Subcutaneous abdominal adipose tissue (tissue), 5 donors: Measurements from ENCODE around the gene GPR137B.
"Not testable (repeated sequence)": the region's sequence is repeated elsewhere in the genome, so short reads cannot be mapped to it uniquely, and the experiment has no call there.

Experiments used
- H3K27ac ChIP-seq: one replicate; pipeline ENCODE4 v1.7.0; 2013; ENCODE audit warnings: low read depth, mild to moderate bottlenecking, inconsistent platforms, low read length, moderate library complexity
- H3K27me3 ChIP-seq, 5 donors: one replicate each; pipeline ENCODE4 v1.7.0; 2013; ENCODE audit warnings: low read length in 5 of 5, inconsistent platforms in 1 of 5; ENCODE audit not compliant: control insufficient read depth in 5 of 5, insufficient read depth in 4 of 5
- H3K36me3 ChIP-seq, 5 donors: one replicate each; pipeline ENCODE4 v1.7.0; 2013; ENCODE audit warnings: low read length in 5 of 5; ENCODE audit not compliant: control insufficient read depth in 5 of 5, insufficient read depth in 5 of 5
- H3K4me1 ChIP-seq, 5 donors: one replicate each; pipeline ENCODE4 v1.7.0; 2013; ENCODE audit warnings: low read length in 5 of 5, mild to moderate bottlenecking in 3 of 5, moderate library complexity in 1 of 5; ENCODE audit not compliant: control insufficient read depth in 5 of 5, insufficient read depth in 5 of 5
- H3K4me3 ChIP-seq, 5 donors: one replicate each; pipeline ENCODE4 v1.7.0; 2013; ENCODE audit warnings: low read length in 5 of 5, low read depth in 1 of 5
- H3K9ac ChIP-seq, 5 donors: one replicate each; pipeline ENCODE4 v1.7.0; 2013; ENCODE audit warnings: low read length in 5 of 5, mild to moderate bottlenecking in 4 of 5, moderate library complexity in 3 of 5
- H3K9me3 ChIP-seq, 5 donors: one replicate each; pipeline ENCODE4 v1.7.0; 2013; ENCODE audit warnings: low read length in 5 of 5; ENCODE audit not compliant: control insufficient read depth in 5 of 5
- donor health status: healthy.
- donor health status: healthy.
- donor health status: healthy.
- donor health status: healthy.
- donor health status: healthy.

The GPR137B gene

GRCh38 chr1:236142253-236143103 is at the start of gene GPR137B:
GPR137B (plus strand) TSS chr1:236142539; CDS start chr1:236142623, 84 bp downstream.
- Histone ChIP-seq H3K27ac (peak within 1 kb of the TSS; percentile 37), H3K4me1 (peaks cover 1 to 46% (median 28%) of the 10 kb centered on the region in 5 donors), H3K9ac (peak within 1 kb of the TSS; percentile 26 to 77 (median 74)), H3K9me3 (no peaks in the 10 kb centered on the region), H3K4me3 (peak within 1 kb of the TSS; percentile 84 to 98 (median 91)), H3K27me3 (peaks cover 0 to 17% (median 9%) of the 10 kb centered on the region in 5 donors), H3K36me3 (peaks cover 0 to 4% (median 0%) of the 10 kb centered on the region in 5 donors)

GRCh38 chr1:236092899-236093298 is 49.4 kb upstream of the GPR137B start:
- H3K4me1 ChIP-seq, result peaks cover 0 to 4% (median 0%) of the 10 kb centered on the region in 5 donors
- no peaks in the 10 kb centered on the region for H3K27me3 ChIP-seq
- H3K27ac ChIP-seq, result no peak overlapping the region
- H3K4me3 ChIP-seq, result no peak overlapping the region
- H3K36me3 ChIP-seq, result no peaks in the 10 kb centered on the region
- H3K9ac ChIP-seq, result no peak overlapping the region
- H3K9me3 ChIP-seq, result peaks cover 0 to 11% (median 8%) of the 10 kb centered on the region in 5 donors

- H3K4me1 ChIP-seq, result peaks cover 0 to 10% (median 0%) of the 10 kb centered on the region in 5 donors
- no peaks in the 10 kb centered on the region for H3K36me3 ChIP-seq
- no peak overlapping the region for H3K4me3 ChIP-seq
- no peak overlapping the region for H3K9ac ChIP-seq
- peaks cover 0 to 11% (median 8%) of the 10 kb centered on the region in 5 donors for H3K9me3 ChIP-seq
- no peaks in the 10 kb centered on the region for H3K27me3 ChIP-seq
- peak overlapping the region; percentile 88 for H3K27ac ChIP-seq
Observed at GRCh38 chr1:236095705-236096520, 46.4 kb upstream of the GPR137B start.

- not testable (repeated sequence) for H3K4me1 ChIP-seq, H3K36me3 ChIP-seq, H3K27me3 ChIP-seq, H3K4me3 ChIP-seq
- peak overlapping the region in 4 of 5 donors; percentile 1 to 40 (median 4) for H3K9ac ChIP-seq
- peaks cover 0 to 11% (median 8%) of the 10 kb centered on the region in 5 donors for H3K9me3 ChIP-seq
- peak overlapping the region; percentile 88 for H3K27ac ChIP-seq
Observed at GRCh38 chr1:236096660-236097482, 45.5 kb upstream of the GPR137B start.

- H3K27me3 ChIP-seq, result peaks cover 0 to 7% (median 0%) of the 10 kb centered on the region in 5 donors
- no peak overlapping the region for H3K9ac ChIP-seq
- H3K4me1 ChIP-seq, result peaks cover 0 to 8% (median 0%) of the 10 kb centered on the region in 5 donors
- H3K27ac ChIP-seq, result no peak overlapping the region
- H3K36me3 ChIP-seq, result no peaks in the 10 kb centered on the region
- peaks cover 0 to 11% (median 8%) of the 10 kb centered on the region in 5 donors for H3K9me3 ChIP-seq
- no peak overlapping the region for H3K4me3 ChIP-seq
Observed at GRCh38 chr1:236098267-236098666, 44.1 kb upstream of the GPR137B start.

- no peak overlapping the region for H3K27ac ChIP-seq
- no peak overlapping the region for H3K9ac ChIP-seq
- peaks cover 0 to 8% (median 3%) of the 10 kb centered on the region in 5 donors for H3K4me1 ChIP-seq
- no peak overlapping the region for H3K4me3 ChIP-seq
- peaks cover 0 to 11% (median 8%) of the 10 kb centered on the region in 5 donors for H3K9me3 ChIP-seq
- no peaks in the 10 kb centered on the region for H3K36me3 ChIP-seq
- peaks cover 0 to 7% (median 0%) of the 10 kb centered on the region in 5 donors for H3K27me3 ChIP-seq
Observed at GRCh38 chr1:236099355-236099974, 42.9 kb upstream of the GPR137B start.

GRCh38 chr1:236100799-236101198 is 41.5 kb upstream of the GPR137B start:
- Histone ChIP-seq H3K9ac (no peak overlapping the region), H3K36me3 (no peaks in the 10 kb centered on the region), H3K9me3 (peaks cover 0 to 10% (median 8%) of the 10 kb centered on the region in 5 donors), H3K4me1 (peaks cover 0 to 8% (median 3%) of the 10 kb centered on the region in 5 donors), H3K27ac (no peak overlapping the region), H3K27me3 (peaks cover 0 to 7% (median 0%) of the 10 kb centered on the region in 5 donors), H3K4me3 (no peak overlapping the region)

GRCh38 chr1:236101233-236102200 is 40.8 kb upstream of the GPR137B start:
- H3K9ac ChIP-seq, result no peak overlapping the region
- H3K27me3 ChIP-seq, result peaks cover 0 to 7% (median 0%) of the 10 kb centered on the region in 5 donors
- H3K36me3 ChIP-seq, result no peaks in the 10 kb centered on the region
- H3K4me1 ChIP-seq, result peaks cover 0 to 8% (median 3%) of the 10 kb centered on the region in 5 donors
- H3K9me3 ChIP-seq, result peaks cover 0 to 6% (median 6%) of the 10 kb centered on the region in 5 donors
- no peak overlapping the region for H3K27ac ChIP-seq
- no peak overlapping the region for H3K4me3 ChIP-seq
